GM18873 (cell line): ENCODE measurements around the gene PLEKHA6.
"Not testable (repeated sequence)": the region's sequence is repeated elsewhere in the genome, so short reads cannot be mapped to it uniquely, and the experiment has no call there.

Experiments used
- ATAC-seq: cut with Tn5 transposase; IDR thresholded peaks from one replicate; pipeline ENCODE4 v1.9.1; 2021; ENCODE audit warnings: mild to moderate bottlenecking, moderate library complexity, moderate number of reproducible peaks; ENCODE audit not compliant: unreplicated experiment, low FRiP score

Gene PLEKHA6

DNA sequence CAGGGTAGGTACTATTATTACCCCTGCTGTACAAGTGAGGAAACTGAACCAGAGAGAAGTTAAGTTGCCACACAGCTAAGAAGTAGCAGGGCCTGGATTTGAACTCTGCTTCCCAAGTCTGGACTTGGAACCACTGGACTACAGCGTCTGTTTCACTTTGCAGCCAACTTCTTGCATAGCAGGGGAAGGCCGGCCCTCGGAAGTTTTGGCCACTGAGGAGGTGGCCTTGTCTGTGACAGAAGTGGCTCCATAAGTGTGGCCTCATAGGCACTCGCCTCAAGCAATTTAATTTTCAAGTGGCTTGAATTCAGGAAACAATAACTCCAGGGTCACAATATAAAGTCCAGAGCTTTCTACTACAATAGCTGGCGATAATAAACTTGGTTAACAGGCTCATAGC is 41.4 kb downstream of the PLEKHA6 start:
- no peak for ATAC-seq

DNA sequence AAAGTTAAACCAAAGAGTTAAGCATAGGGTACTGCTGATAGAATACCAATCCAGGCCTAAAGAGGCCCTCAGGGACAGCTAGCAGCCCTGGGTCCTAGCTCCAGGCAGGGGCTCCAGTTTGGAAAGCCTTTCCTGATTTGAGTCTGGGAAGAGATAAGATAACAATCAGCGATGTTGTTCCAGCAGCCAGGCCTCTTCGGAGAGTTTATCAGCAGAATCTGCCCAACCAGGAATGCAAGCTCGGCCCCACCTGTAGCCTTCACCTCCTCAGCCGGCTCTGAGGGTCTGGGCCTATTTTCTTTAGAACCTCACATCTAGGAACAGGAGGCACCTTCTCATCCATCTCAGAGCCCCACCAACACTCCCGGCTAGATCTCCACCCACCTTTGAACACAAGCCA is 42.6 kb downstream of the PLEKHA6 start:
- no peak for ATAC-seq

DNA sequence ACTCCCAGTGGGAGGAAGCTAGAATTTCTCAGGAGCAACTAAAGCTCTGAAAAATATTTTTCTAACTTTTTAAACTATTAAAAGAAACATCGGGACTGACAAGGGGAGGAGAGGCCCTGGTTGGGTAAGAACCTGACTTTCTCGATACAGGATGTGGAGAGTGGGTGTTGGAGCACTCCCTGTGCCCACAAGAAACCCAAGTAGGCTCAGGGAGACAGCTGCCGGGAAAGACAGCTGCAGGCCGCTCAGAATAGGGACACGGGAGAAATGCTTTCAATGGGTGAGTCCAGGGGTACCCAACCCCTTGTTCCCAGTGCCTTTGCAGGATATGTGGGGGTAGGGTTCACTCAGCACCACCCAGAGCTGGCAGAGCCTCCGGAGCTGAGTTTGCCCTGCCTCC is 43.6 kb downstream of the PLEKHA6 start:
- no peak for ATAC-seq

DNA sequence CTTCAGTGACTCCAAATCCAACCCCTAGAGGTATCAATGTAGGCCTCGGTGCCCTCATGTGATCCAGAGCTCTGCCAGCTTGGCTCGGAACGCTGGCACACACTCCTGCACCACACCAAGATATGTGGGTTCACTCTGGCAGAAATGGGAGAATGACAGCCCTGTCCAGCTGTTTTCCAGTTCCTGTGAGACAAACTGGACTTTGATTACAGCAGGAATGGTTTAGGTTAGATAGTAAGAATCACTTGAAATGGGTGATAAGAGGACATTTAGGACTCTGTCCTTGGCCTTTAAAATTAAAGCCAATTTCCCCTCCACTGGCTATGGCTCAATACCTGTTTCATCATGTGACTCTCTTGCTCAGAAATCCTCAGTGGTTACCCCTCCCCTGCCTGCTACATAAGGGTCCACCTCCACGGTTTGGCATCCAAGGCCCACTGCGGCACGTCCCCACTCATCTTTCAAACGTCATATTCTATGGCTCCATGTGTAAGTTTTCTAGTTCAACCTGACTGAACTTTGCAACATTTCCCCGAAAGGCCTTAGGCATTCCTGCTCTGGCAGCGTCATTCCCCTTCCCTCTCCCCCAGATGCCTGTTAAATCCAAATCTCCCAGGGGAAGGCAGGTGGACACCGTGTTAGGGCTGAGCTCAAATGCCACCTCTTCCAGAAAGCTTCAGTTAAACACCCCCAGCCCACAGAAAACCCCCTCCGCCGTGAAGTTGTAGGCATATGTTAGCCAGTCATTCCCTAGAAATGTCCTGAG is 44.7 kb downstream of the PLEKHA6 start:
- ATAC-seq: no peak

DNA sequence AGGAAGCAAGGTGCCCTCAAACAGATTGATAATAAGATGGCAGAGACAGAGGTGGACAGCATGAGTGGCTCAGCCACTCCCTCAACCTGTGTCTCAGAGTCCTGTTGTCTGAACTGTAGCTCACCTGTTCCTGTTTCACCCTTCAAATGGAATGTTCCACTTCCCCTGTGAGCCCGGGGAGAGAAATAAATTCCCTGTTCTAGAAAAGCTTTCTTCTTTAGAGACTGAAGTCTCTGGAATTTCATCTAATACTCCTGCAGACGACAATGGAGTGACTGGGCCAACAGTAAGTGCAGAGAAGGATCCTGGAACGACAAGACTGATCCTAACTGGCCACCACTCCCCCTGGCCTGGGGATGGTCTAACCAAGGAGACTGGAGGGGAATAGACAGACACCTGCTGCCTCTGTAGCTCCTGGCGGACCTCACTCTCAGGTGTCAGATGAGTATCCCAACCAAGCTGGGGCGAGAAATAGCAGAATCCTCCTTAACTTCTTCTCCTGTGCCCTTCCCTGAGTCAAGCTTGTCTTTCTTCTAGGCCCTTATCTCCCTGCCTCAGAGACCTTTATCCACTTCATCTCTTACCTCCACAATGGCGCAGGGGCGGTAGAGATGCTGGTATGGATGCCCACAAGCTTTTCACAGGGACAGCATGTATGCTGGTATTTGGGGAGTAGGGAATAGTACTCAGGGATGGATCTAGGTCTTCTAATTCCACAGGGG is 45.4 kb downstream of the PLEKHA6 start:
- no peak for ATAC-seq

DNA sequence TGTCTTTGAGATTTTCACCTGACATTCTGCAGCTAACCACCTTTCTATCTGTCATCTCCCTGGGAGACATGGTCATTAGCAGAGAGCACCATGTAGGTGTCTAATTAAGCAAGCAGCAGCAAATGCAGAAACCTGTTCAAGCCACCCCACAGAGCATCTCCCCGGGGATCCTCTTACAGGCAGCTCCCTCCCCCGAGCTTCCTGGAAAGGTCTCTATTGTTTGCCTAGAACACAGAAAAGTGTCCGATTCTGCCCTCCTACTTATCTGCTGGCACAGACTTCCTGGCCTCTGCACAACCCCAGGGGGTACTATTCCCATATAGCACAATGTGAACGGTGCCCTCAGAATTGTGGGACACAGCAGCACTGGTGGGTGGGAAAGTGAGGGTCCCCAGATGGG is 46.1 kb downstream of the PLEKHA6 start:
- no peak for ATAC-seq

DNA sequence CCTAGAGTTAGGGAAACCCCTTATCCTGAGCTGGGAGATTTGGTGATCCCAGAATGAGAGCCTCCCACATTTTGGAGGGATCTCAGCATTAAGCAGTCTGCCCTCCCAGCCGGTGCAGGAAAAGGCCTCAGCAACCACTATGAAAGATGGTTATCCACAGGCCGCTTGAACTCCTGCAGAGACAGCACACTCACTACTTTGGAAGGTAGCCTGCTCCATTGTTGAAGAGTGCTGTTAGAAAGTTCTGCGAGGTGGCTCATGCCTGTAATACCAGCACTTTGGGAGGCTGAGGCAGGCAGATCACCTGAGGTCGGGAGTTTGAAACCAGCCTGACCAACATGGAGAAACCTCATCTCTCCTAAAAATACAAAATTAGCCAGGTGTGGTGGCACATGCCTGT is 48.8 kb downstream of the PLEKHA6 start:
- ATAC-seq: not testable (repeated sequence)

DNA sequence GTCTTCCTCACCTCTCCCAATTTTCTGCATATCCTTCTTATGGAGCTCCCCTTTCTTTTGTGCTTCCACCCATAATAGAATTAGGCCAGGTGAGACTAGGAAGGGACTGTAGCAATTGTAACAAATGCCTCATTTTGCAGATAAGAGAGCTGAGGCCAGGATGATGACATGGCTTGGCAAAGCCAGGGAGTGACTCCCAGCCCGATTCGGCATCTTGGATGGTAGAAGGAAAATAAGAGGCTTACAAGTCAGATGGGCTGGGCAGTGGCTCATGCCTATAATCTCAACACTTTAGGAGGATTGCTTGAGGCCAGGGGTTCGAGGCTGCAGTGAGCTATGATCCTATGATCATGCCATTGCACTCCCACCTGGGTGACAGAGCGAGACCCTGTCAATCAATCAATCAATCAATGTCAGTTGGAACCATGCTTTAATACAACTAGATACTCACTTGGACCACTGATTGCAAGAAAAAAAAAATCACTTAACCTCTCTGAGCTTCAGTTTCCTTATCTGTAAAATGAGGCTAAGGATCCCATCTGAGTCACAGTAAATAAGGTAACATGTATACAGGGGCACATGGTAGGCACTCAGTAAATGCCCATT is 51.6 kb downstream of the PLEKHA6 start:
- ATAC-seq: no peak

DNA sequence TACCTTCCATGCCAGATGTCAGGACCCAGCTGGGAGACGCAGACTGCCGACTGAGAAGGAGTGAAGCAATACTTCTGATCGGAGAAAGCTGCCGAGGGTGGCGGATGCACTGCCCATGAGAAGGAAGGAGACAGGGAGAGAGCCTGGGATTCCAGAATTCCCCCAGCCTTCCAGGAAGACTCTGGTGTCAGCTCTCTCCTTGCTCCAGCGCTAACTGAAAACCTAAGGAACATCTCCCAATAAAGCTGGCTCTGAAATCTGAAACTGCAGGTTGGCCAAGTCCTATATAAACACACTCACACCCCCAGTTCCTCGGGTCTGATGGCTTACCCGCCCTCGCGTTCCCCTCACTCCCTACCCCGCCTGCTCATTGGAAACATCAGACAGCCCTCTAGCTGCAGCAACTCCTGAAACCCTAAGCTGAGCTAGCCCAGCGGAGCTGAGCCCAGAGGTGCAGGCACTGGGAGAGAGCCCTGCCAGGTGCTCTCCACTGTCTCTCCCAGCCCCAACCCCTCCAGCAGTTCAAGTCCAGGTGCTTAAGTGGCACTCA is 52.3 kb downstream of the PLEKHA6 start:
- no peak for ATAC-seq

DNA sequence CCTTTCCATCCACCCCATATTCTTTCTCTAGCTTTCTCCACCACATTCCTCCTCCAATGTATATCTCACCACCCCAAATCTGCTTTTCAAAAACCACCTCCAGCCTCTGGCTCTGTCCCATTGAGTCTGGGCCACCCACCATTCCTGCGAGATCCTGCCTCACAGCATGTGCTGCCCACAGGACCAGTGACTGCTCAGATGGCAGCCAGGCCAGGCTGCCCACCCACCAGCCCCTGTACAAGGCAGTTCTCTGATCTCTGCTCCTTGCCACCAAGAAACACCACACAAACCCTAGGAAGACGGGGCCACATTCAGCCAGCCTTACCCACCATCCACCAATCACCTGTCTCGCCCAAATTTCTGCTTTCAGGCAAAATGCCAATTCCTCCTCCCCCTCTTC is 53.7 kb downstream of the PLEKHA6 start:
- no peak for ATAC-seq

DNA sequence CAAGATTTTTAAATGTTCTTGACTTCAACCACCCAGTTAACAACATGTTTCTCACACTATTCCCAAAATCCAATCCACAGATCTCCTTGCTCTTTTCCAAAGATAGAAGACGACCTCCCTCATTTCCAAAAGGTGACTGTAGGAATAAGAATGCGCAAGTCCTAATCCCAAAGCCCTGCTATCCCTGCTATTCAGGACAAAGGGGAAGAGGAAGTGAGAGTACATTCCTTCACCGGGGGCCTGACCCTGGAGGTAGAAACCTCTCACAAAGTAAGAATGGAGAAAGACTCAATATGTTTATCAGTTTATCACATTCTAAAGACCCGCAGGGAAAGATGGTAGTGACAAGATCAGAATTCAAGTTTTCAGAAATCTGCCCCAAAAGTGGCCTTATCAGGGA is 55.7 kb downstream of the PLEKHA6 start:
- ATAC-seq: no peak

DNA sequence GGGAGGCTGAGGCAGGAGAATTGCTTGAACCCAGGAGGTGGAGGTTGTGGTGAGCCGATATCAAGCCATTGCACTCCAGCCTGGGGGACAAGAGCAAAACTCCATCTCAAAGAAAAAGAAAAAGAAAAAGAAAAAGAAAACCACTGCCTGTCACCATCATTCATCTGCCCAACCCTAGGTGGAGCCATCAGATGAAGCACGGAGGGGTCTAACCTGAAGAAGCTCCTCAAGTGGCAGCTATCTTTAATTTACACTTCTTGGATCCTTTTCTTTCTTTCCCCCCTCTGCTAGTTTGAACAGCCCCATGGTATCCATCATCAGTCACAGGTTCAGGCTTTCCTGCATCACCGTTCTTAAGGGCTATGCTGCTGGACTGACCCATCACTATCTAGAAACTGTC is 57.0 kb downstream of the PLEKHA6 start:
- ATAC-seq: no peak

DNA sequence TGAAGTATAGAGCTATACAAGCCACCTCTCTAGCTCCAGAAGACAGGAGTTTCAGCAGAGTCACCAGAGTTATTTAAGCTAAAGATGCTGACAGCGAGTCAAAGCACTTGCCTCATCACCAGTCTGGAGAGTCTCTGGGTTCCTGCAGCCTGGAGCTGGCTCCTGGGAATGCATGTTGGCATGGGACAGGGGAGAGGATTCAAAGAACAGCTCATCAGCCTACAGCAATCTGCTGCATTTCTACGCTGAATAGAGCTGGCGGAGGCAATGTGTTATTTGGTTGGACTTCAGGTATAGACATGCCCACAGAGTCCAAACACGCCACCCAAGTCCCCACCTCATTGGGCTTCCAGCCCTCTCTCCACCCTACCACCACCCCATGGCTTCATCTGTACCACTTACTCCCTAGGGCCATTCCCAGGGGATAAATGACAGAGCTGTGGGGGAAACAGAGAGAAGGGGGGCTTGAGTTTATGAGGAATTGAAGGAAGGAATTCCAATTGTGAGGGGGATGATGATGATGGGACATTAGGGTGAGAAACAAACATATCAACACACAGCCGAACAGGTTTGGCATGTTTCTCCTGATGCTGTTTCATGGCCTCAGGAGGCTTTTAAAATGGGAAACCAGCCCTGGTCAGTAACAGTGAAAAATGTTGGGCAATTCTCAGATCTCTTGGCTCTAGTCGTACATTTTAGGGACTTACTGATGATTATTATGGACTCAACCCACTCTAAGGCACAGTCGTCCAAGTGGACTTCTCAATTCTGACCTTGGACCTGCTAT is 58.4 kb downstream of the PLEKHA6 start:
- no peak for ATAC-seq

DNA sequence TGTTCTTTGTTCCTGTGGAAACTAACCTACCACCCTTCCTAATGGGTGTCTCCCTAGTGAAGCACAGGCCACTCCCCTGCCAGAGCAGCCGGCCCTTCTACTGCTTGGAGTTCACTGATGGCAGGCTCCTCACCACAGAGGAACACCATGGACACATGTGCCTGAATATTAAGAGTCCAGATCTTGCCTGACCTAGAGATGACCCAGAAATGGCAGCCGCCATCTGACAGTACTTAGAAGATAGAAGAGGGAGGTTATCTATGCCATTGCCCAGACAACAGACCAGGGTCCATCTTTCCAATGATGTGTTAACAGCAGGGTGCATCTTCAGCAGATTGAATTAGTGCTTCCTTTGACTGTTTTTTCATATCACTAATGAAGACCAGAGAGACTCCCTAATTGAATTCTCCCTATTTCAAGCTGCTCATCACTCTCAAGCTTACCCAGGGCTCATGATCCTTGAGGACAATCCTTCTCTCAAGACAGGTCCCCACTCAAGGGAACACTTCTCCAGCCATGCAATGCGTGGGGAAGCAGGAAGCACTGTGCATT is 59.8 kb downstream of the PLEKHA6 start:
- no peak for ATAC-seq

DNA sequence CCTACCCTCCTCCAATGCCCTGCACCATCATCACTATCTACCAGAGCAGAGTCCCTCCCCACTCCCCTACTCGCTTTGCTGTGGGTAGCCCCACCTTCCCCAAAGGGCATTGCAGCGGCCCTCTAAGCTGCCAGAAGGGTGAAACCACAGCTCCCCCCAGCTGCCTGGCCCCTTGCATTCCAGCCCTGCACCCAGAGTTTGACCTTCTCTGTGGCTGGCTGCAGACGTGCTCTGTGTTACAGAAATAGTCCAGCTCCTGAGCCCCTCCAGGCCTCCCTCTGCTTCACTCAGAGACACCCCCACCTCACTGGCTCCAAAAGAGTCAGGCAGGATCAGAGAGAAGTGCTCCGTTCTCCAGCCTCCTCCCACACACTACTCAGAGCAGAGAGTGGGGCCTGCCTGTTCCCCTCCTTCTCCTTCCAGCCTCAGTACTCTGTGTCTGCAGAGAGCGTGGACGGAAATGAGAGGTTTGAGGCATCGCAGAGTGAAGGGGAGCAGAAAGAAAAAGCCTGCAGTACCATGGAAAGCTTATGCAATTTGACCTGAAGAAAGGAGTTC is 63.2 kb downstream of the PLEKHA6 start:
- ATAC-seq: no peak

DNA sequence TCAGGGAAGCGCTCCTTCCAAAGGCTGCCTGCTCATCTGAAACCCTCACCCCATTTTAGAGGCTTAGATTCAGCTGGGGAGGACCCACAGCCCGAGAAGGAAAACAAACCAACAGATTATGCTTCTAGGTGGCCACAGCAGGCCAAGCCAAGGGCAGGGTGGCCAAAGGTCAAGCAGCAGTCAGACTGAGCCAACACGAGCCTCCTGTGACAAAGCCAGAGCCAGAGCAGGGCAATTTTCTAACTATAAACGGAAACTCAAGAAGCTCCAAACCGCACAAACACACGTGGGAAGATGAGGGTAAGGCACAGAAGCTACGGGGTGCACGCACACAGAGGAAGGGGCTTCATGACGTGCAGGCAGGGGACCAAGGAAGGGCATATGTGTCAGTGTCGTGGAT is 64.1 kb downstream of the PLEKHA6 start:
- ATAC-seq: no peak

DNA sequence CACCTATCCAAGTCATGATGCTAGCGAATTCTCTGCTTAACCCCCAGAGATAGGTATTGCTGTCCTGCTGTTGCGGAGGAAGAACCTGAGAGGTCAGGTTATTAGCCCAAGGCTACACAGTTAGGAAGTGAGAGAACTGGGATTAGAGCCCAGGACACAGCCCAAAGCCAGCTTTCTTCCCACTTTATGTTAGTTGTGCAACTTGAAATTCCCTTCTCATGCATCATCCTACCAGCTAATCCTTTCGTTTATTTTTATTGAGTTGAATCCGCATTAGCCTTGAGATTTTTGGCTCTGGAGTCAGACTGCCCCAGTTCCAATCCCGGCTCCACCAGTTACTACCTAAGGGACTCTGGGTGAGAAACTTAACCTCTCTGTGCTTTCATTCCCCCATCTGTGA is 65.4 kb downstream of the PLEKHA6 start:
- ATAC-seq: no peak

DNA sequence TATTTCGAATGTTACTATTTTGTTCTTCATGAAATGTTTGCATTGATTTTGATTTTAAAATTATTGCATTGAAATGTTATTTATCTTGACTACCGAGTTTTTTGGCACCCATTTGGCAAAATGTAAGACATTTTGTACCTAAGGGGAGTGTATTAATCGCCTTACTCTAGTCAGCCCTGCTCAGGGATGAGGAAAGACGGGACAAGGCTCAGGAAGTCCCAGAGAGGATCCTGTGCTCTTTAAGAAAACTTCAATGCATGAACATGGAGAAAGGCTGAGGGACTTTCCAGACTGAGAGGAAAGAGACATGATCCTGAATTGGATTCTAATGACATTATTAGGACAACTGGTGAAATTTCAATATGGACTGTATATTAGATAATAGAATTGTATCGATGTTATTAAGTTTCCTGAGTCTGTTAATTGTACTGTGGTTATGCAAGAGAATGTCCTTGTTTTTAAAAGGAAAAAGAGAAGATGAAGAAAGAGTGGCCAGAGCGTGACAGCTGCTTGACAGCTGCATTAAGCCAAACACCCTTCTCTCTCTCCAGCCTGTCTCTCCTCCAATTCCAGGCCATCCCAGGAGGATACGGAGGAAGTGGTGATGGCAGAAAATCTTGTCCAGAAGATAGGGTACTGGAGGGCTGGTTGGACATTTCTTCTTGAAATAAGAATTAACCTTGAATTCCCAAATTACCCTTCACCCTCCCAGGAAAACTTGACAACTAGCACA is 66.0 kb downstream of the PLEKHA6 start:
- no peak for ATAC-seq

DNA sequence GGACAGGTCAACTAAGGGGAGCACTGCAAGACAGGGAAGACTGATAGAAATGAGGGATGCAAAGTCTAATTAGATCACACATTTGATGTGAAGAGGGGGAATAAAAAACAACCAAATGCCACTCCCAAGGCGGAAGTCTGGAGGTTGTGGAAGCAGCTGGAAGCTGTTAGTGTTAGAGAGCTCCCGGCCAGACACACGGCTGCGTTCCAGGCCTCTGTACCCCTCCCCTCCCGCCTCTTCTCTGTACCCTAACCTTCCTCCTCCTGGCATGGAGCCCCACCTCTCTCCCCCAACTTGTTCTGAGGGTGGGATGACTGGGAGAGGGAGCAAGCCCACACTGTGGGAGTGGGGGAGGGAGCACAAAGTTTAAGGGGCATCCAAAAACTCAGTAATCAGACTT is 67.0 kb downstream of the PLEKHA6 start:
- ATAC-seq: no peak
